Thymus (tissue), 11 donors: ENCODE results near the gene HAPSTR1. TPM values are rescaled to one million over a fixed set of nuclear protein-coding genes. Genes with fewer than 3 reads are reported as not detected.
A peak's percentile ranks its signal among the peaks of the same experiment; 100 is the strongest.
"Not testable (repeated sequence)": the region's sequence is repeated elsewhere in the genome, so short reads cannot be mapped to it uniquely, and the experiment has no call there.

ENCODE experiments used
- DNase-seq, 9 donors: peaks; one replicate each; pipeline ENCODE4 v3.0.0-alpha.2; 2013; ENCODE audit warnings: low spot score in 9 of 9, low read depth in 6 of 9, missing footprints in 1 of 9
- H3K27ac ChIP-seq, 2 donors: one replicate each; pipeline ENCODE4 v1.5.1; 2013; ENCODE audit warnings: control low read depth in 1 of 2, low read depth in 1 of 2, low read length in 1 of 2, mild to moderate bottlenecking in 1 of 2, moderate library complexity in 1 of 2
- H3K27me3 ChIP-seq, 2 donors: one replicate each; pipeline ENCODE4 v1.5.1; 2013; ENCODE audit warnings: low read length in 1 of 2; ENCODE audit not compliant: control insufficient read depth in 2 of 2, insufficient read depth in 1 of 2
- H3K36me3 ChIP-seq, 2 donors: one replicate each; pipeline ENCODE4 v1.5.1; 2013; ENCODE audit warnings: low read length in 1 of 2, mild to moderate bottlenecking in 1 of 2, moderate library complexity in 1 of 2; ENCODE audit not compliant: control insufficient read depth in 2 of 2, insufficient read depth in 2 of 2
- H3K4me1 ChIP-seq, 2 donors: one replicate each; pipeline ENCODE4 v1.5.1; 2013; ENCODE audit warnings: low read length in 2 of 2; ENCODE audit not compliant: control insufficient read depth in 2 of 2, insufficient read depth in 2 of 2
- H3K4me3 ChIP-seq, 2 donors: one replicate each; pipeline ENCODE4 v1.5.1; 2013; ENCODE audit warnings: low read length in 2 of 2, control low read depth in 1 of 2, mild to moderate bottlenecking in 1 of 2
- H3K9me3 ChIP-seq, 2 donors: one replicate each; pipeline ENCODE4 v1.5.1; 2013; ENCODE audit warnings: low read length in 1 of 2, mild to moderate bottlenecking in 1 of 2; ENCODE audit not compliant: control insufficient read depth in 2 of 2, insufficient read depth in 1 of 2
- WGBS: extraction: QIAGEN DNeasy Blood & Tissue Kit; methylation state at CpG from one replicate; pipeline ENCODE4 v1.1.7; 2013; 5-methylcytosine and 5-hydroxymethylcytosine counted together
- polyA plus RNA-seq: library from polyadenylated mRNA; stranded (reverse); fragments of 200-250 nt; gene quantifications from one replicate; pipeline ENCODE4 v1.2.3, GENCODE V29; 2013
- total RNA-seq: library from RNA; stranded (reverse); fragments of 120-200 nt; gene quantifications from one replicate; pipeline ENCODE4 v1.2.4, GENCODE V29; 2013
- donor health status: healthy.

Gene HAPSTR1
- total and polyA plus RNA-seq, 2 donors: 20.8 to 33.7 TPM

GRCh38 chr16:9078467-9079429, 12.7 kb upstream of the HAPSTR1 start:
- H3K9me3 ChIP-seq, H3K27ac ChIP-seq, H3K4me3 ChIP-seq, H3K27me3 ChIP-seq, H3K36me3 ChIP-seq, H3K4me1 ChIP-seq: not testable (repeated sequence)
- peak in 4 of 9 donors; percentile 42 to 77 (median 46) for DNase-seq
- 66% methylated on average over 8 of the region's 8 CpGs for WGBS

- H3K4me1 ChIP-seq: no peaks in the 10 kb centered on the region
- H3K27me3 ChIP-seq: no peaks in the 10 kb centered on the region
- H3K27ac ChIP-seq: no peak overlapping the region
- no peaks in the 10 kb centered on the region for H3K36me3 ChIP-seq
- 98% methylated on average over 4 of the region's 4 CpGs for WGBS
- no peaks in the 10 kb centered on the region for H3K9me3 ChIP-seq
- no peak for DNase-seq
- H3K4me3 ChIP-seq: no peak overlapping the region
Measured at GRCh38 chr16:9079430-9079812, 12.0 kb upstream of the HAPSTR1 start.

- no peak overlapping the region for H3K27ac ChIP-seq
- 98% methylated on average over 1 of the region's 1 CpG for WGBS
Measured at GRCh38 chr16:9081158-9081557, 10.3 kb upstream of the HAPSTR1 start.

GRCh38 chr16:9081843-9082242, 9.6 kb upstream of the HAPSTR1 start:
- DNase-seq: no peak

More at GRCh38 chr16:9081158-9081557, 10.3 kb upstream of the HAPSTR1 start:
- no peak for DNase-seq
- H3K9me3 ChIP-seq: no peaks in the 10 kb centered on the region
- no peaks in the 10 kb centered on the region for H3K27me3 ChIP-seq
- no peaks in the 10 kb centered on the region for H3K36me3 ChIP-seq
- H3K4me1 ChIP-seq: no peaks in the 10 kb centered on the region
- no peak overlapping the region for H3K4me3 ChIP-seq

GRCh38 chr16:9082422-9082821, 9.0 kb upstream of the HAPSTR1 start:
- H3K27ac ChIP-seq: no peak overlapping the region
- DNase-seq: no peak
- WGBS: 88% methylated on average over 7 of the region's 7 CpGs
- H3K27me3 ChIP-seq: no peaks in the 10 kb centered on the region
- no peaks in the 10 kb centered on the region for H3K9me3 ChIP-seq
- H3K4me3 ChIP-seq: no peak overlapping the region
- no peaks in the 10 kb centered on the region for H3K4me1 ChIP-seq
- no peaks in the 10 kb centered on the region for H3K36me3 ChIP-seq

More at GRCh38 chr16:9081843-9082242, 9.6 kb upstream of the HAPSTR1 start:
- no peaks in the 10 kb centered on the region for H3K36me3 ChIP-seq
- no peaks in the 10 kb centered on the region for H3K27me3 ChIP-seq
- WGBS: 94% methylated on average over 6 of the region's 6 CpGs
- no peak overlapping the region for H3K4me3 ChIP-seq
- H3K4me1 ChIP-seq: no peaks in the 10 kb centered on the region
- no peak overlapping the region for H3K27ac ChIP-seq
- no peaks in the 10 kb centered on the region for H3K9me3 ChIP-seq

DNA sequence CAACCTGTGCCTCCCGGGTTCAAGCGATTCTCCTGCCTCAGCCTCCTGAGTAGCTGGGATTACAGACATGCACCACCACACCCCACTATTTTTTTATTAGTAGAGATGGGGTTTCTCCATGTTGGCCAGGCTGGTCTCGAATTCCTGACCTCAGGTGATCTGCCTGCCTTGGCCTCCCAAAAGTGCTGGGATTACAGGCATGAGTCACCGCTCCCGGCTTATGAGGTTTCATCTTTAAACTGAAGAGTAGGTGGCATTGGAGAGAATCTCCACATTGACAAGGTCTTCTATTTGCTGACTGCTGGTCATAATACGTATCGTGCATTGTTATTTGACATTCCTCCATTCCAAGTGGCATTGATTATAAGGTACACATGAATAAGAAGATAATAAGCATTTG, 3.7 kb upstream of the HAPSTR1 start:
- WGBS: 93% methylated on average over 7 of the region's 7 CpGs

DNA sequence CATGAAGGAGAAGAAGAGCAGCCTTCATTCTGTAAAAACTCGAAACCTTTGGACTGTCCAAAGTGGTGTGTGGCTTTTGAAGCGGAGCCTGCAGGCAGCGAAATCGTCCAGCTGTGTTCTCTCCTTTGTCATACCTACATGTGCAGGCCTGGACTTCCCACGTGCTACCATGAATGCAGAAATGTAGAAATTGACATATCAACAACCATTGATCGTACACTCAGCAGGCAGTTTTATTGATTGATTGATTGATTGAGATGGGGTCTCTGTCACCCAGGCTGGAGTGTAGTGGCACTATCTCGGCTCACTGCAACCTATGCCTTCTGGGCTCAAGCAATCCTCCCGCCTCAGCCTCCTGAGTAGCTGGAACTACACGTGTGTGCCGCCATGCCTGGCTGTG, 2.6 kb upstream of the HAPSTR1 start:
- Histone ChIP-seq H3K9me3 (no peaks in the 10 kb centered on the region), H3K36me3 (peaks cover 0 to 6% of the 10 kb centered on the region in 2 donors), H3K27ac (no peak overlapping the region), H3K4me1 (peaks cover 1 to 16% of the 10 kb centered on the region in 2 donors), H3K4me3 (no peak overlapping the region), H3K27me3 (peaks cover 0 to 5% of the 10 kb centered on the region in 2 donors)
- no peak for DNase-seq
- WGBS: 88% methylated on average over 10 of the region's 10 CpGs

More for the DNA sequence above, 3.7 kb upstream of the HAPSTR1 start:
- H3K9me3 ChIP-seq, H3K4me1 ChIP-seq, H3K4me3 ChIP-seq, H3K27me3 ChIP-seq, H3K27ac ChIP-seq, H3K36me3 ChIP-seq, DNase-seq: not testable (repeated sequence)

DNA sequence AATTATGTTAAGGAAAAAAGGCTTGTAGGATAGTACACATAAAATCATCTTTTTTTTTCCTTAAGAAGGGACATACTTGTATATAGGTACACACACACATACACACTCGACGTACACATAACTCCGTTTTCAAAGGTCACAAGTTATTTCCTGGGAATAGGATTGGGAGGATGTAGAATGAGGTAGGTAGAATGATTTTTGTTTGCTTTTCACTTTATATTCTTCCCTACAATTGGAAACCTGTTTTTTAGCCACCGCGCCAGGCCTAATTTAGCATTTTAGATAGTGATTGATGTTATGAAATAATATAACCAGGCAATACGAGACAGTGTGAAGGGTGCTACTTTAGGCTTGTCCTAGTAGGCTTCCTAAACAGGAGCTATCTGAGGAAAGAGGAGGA, 1.8 kb upstream of the HAPSTR1 start:
- WGBS: 98% methylated on average over 6 of the region's 6 CpGs

More for the DNA sequence above, 1.8 kb upstream of the HAPSTR1 start:
- peaks cover 0 to 10% of the 10 kb centered on the region in 2 donors for H3K36me3 ChIP-seq
- H3K27me3 ChIP-seq: peaks cover 0 to 5% of the 10 kb centered on the region in 2 donors
- H3K9me3 ChIP-seq: no peaks in the 10 kb centered on the region
- H3K4me1 ChIP-seq: peaks cover 6 to 22% of the 10 kb centered on the region in 2 donors
- DNase-seq: no peak
- no peak overlapping the region for H3K4me3 ChIP-seq
- H3K27ac ChIP-seq: no peak overlapping the region
